Heart right ventricle (tissue), 16 donors: ENCODE data around the gene NAA15. TPM values are rescaled to one million over a fixed set of nuclear protein-coding genes. Genes with fewer than 3 reads are reported as not detected.

Experiments used
- ATAC-seq, 8 donors: fragments of 200-7000 bp; cut with Tn5 transposase; one replicate each; pipeline ENCODE4 v1.9.1; 2020; ENCODE audit warnings: mild to moderate bottlenecking in 8 of 8, moderate library complexity in 8 of 8, moderate number of reproducible peaks in 1 of 8
- DNase-seq, 2 donors: peaks; one replicate each; pipeline ENCODE4 v3.0.0-alpha.2; 2020
- H3K27ac ChIP-seq, 10 donors: fragments of 200-600 bp; sonication (generic) in 2 of 10; one replicate each; pipeline versions ENCODE4 v1.5.0 to v1.8.0; 2020 to 2022; ENCODE audit warnings: mild to moderate bottlenecking in 3 of 10
- H3K27me3 ChIP-seq, 7 donors: fragments of 200-600 bp; one replicate each; pipeline ENCODE4 v1.8.0; 2021 to 2022; ENCODE audit warnings: mild to moderate bottlenecking in 2 of 7
- H3K36me3 ChIP-seq, 9 donors: fragments of 200-600 bp; sonication (generic) in 1 of 9; one replicate each; pipeline versions ENCODE4 v1.5.0 to v1.8.0; 2020 to 2022; ENCODE audit warnings: mild to moderate bottlenecking in 2 of 9
- H3K4me1 ChIP-seq, 9 donors: fragments of 200-600 bp; sonication (generic) in 1 of 9; one replicate each; pipeline versions ENCODE4 v1.5.0 to v1.8.0; 2020 to 2022; ENCODE audit warnings: mild to moderate bottlenecking in 4 of 9
- H3K4me3 ChIP-seq, 10 donors: fragments of 200-600 bp; sonication (generic) in 2 of 10; one replicate each; pipeline versions ENCODE4 v1.5.0 to v1.8.0; 2020 to 2022; ENCODE audit warnings: mild to moderate bottlenecking in 7 of 10, moderate library complexity in 2 of 10
- H3K9me3 ChIP-seq, 11 donors: fragments of 200-600 bp in 10 of 11; sonication (generic) in 2 of 11; one replicate each; pipeline versions ENCODE4 v1.5.0 to v1.8.0; 2013 to 2022; ENCODE audit warnings: mild to moderate bottlenecking in 2 of 11, control low read depth in 1 of 11, moderate library complexity in 1 of 11
- whole genome bisulfite sequencing, 2 donors: extraction: QIAGEN DNeasy Blood & Tissue Kit; methylation state at CpG; one replicate each; pipeline ENCODE4 v1.1.7; 2013; ENCODE audit warnings: inconsistent platforms in 1 of 2; 5-methylcytosine and 5-hydroxymethylcytosine counted together
- intact Hi-C, 10 donors: fragments of 100-400 bp; cut with DNase I; formaldehyde crosslinking; loops; one replicate each; pipeline versions ENCODE4 v1.11.1 to v1.14.2; 2022
- polyA plus RNA-seq, 2 donors: library from polyadenylated mRNA; stranded (reverse); fragments of 200-250 nt; gene quantifications; one replicate each; pipeline ENCODE4 v1.2.3, GENCODE V29; 2013
- total RNA-seq, 10 donors: library from RNA; stranded (reverse); fragmentation: NEBNext Ultra II Directional in 3 of 10; extraction: Animal tissue kit (Norgen Biotek cat#: 25700) in 3 of 10; gene quantifications; one replicate each; pipeline versions ENCODE4 v1.2.1 to v1.2.4, GENCODE V29; 2021 to 2023
- TF ChIP-seq, protein P1 (sequence below), 9 donors: fragments of 200-600 bp; sonication (generic) in 2 of 9; IDR thresholded peaks; one replicate each; pipeline versions ENCODE4 v1.5.0 to v1.8.0; 2021 to 2022; ENCODE audit warnings: antibody characterized with exemption in 9 of 9, mild to moderate bottlenecking in 5 of 9, moderate library complexity in 1 of 9
- donor health status: Arrhythmogenic right ventricular cardiomyopathy.
- donor health status: ischemic (EF 13 %, LVEDD 7.1; RV severe dilation, severe dysfunction).
- donor health status: healthy with polysubstance abuse.
- donor health status: DM: no; HTN: yes; CAD: no.
- donor health status: DM: no; HTN: no; CAD: no.
- donor health status: ischemic (EF 25% LVEDD 6.9; RV normal size, moderate dysfunction).
- donor health status: ischemic (EF 25% LVEDD 5.7; RV mildly dilated, moderate dysfunction).
- donor health status: healthy.
- donor health status: DM: yes; HTN: yes; CAD: no.
- donor health status: Ischemic cardiomyopathy.
- donor health status: ischemic (EF 35%, LVEDD 5.7; RV mildly dilated, moderate dysfunction).
- donor health status: nonischemic (EF 11% LVEDD 7.7; RV severe dilation, severe dysfunction).
- donor health status: DM: yes; HTN: yes; CAD: no.
- donor health status: PGD.
- donor health status: ischemic (EF 29% LVEDD 5.4; RV normal size, mild dysfunction).
- donor health status: nonischemic (EF 23%, LVEDD 6.1; RV moderate dilation, normal function).

The NAA15 gene
- total and polyA plus RNA-seq, 12 donors = 8.2 to 45.4 (median 33.4) TPM

- DNase-seq = no peak
- intact Hi-C loops = loop anchor here in 3 of 10 donors (10.0 kb wide), 3 partner anchors 57 to 177 kb away; no protein-coding TSS in a partner anchor
- WGBS, 2 donors = 72 to 78% methylated on average over 7 of the region's 7 CpGs
These were observed 19.1 kb upstream of the NAA15 start for GRCh38 chr4:139282065-139282720.

DNA sequence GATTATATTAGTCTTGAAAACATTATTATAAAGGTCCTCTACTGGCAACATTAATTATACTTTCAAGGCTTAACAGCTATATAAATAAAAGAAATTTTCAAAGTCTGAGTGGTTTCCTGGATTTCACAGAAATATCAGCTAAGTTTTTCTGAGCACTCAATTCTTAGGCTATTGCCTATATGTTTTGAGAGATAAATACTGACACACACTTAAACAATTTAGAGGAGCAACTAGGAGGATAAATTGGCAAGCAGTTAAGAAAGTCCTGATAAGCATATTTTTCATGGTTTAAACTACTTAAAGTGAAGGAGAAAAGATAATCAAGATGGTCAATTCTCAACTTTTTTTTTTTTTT lies 18.6 kb upstream of the NAA15 start:
- TF ChIP-seq, protein P1, sequence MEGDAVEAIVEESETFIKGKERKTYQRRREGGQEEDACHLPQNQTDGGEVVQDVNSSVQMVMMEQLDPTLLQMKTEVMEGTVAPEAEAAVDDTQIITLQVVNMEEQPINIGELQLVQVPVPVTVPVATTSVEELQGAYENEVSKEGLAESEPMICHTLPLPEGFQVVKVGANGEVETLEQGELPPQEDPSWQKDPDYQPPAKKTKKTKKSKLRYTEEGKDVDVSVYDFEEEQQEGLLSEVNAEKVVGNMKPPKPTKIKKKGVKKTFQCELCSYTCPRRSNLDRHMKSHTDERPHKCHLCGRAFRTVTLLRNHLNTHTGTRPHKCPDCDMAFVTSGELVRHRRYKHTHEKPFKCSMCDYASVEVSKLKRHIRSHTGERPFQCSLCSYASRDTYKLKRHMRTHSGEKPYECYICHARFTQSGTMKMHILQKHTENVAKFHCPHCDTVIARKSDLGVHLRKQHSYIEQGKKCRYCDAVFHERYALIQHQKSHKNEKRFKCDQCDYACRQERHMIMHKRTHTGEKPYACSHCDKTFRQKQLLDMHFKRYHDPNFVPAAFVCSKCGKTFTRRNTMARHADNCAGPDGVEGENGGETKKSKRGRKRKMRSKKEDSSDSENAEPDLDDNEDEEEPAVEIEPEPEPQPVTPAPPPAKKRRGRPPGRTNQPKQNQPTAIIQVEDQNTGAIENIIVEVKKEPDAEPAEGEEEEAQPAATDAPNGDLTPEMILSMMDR (IDR thresholded peaks at IDR 0.05) = no peak

More at GRCh38 chr4:139282065-139282720, 19.1 kb upstream of the NAA15 start:
- TF ChIP-seq, protein P1 (IDR thresholded peaks at IDR 0.05) = no peak
- Histone ChIP-seq H3K9me3 (peaks cover 0 to 9% (median 0%) of the 10 kb centered on the region in 11 donors), H3K4me3 (no peak overlapping the region), H3K27me3 (peaks cover 0 to 41% (median 17%) of the 10 kb centered on the region in 7 donors), H3K4me1 (peaks cover 0 to 21% (median 14%) of the 10 kb centered on the region in 9 donors), H3K36me3 (peaks cover 0 to 7% (median 0%) of the 10 kb centered on the region in 9 donors), H3K27ac (no peak overlapping the region)
- ATAC-seq = no peak

GRCh38 chr4:139286186-139286698 lies 15.1 kb upstream of the NAA15 start:
- intact Hi-C loops = loop anchor here in 3 of 10 donors (10.0 kb wide), 3 partner anchors 61 to 181 kb away; no protein-coding TSS in a partner anchor
- Histone ChIP-seq H3K9me3 (peaks cover 0 to 9% (median 0%) of the 10 kb centered on the region in 11 donors), H3K4me3 (no peak overlapping the region), H3K36me3 (peaks cover 0 to 48% (median 28%) of the 10 kb centered on the region in 9 donors), H3K27me3 (peaks cover 0 to under 1% (median 0%) of the 10 kb centered on the region in 7 donors), H3K4me1 (no peaks in the 10 kb centered on the region), H3K27ac (no peak overlapping the region)
- no peak for DNase-seq
- ATAC-seq = peak in 4 of 8 donors; percentile 18 to 90 (median 68)
- WGBS, 2 donors = 90% methylated on average over 7 of the region's 7 CpGs
- TF ChIP-seq, protein P1 (IDR thresholded peaks at IDR 0.05) = no peak

More for the DNA sequence above, 18.6 kb upstream of the NAA15 start:
- DNase-seq (no peak), ATAC-seq (no peak)
- H3K4me3 ChIP-seq = no peak overlapping the region
- H3K27ac ChIP-seq = no peak overlapping the region
- peaks cover 0 to 12% (median 0%) of the 10 kb centered on the region in 9 donors for H3K36me3 ChIP-seq
- H3K4me1 ChIP-seq = peaks cover 0 to 21% (median 14%) of the 10 kb centered on the region in 9 donors
- intact Hi-C loops = loop anchor here in 3 of 10 donors (10.0 kb wide), 3 partner anchors 58 to 178 kb away; no protein-coding TSS in a partner anchor
- H3K9me3 ChIP-seq = peaks cover 0 to 9% (median 0%) of the 10 kb centered on the region in 11 donors
- H3K27me3 ChIP-seq = peaks cover 0 to 36% (median 15%) of the 10 kb centered on the region in 7 donors

GRCh38 chr4:139295206-139295941 lies 5.9 kb upstream of the NAA15 start:
- Histone ChIP-seq H3K27me3 (no peaks in the 10 kb centered on the region), H3K4me3 (peak overlapping the region; percentile 63 to 89 (median 80)), H3K9me3 (no peaks in the 10 kb centered on the region), H3K4me1 (peaks cover 0 to 62% (median 28%) of the 10 kb centered on the region in 9 donors), H3K27ac (peak overlapping the region; percentile 83 to 96 (median 94)), H3K36me3 (peaks cover 0 to 43% (median 28%) of the 10 kb centered on the region in 9 donors)
- peak; percentile 96 to 99 (median 97) for ATAC-seq
- WGBS, 2 donors = 0 to 1% methylated on average over 51 of the region's 51 CpGs
- peak; percentile 97 for DNase-seq
- intact Hi-C loops = loop anchor here in 9 of 10 donors (1.0 to 10.0 kb wide), 13 partner anchors 63 to 263 kb away; partner anchors contain the start of gene ELF2 (in 1 of the 9)
- TF ChIP-seq, protein P1 (IDR thresholded peaks at IDR 0.05) = peak in 8 of 9 donors; percentile 84 to 100 (median 97)
